ENCODE measurements around the gene DPPA5.
"Not testable (repeated sequence)": the region's sequence is repeated elsewhere in the genome, so short reads cannot be mapped to it uniquely, and the experiment has no call there.

DPPA5 gene

GRCh38 chr6:73367761-73368355 is 13.8 kb upstream of the DPPA5 start:
- no peak overlapping the region for H3K4me3 ChIP-seq (ENCODE audit: low read depth, low read length)

GRCh38 chr6:73364549-73364948 is 10.5 kb upstream of the DPPA5 start:
- DNase-seq (ENCODE audit: low read depth) = no peak
- no peak overlapping the region for H3K4me3 ChIP-seq (ENCODE audit: low read depth, low read length)

More at GRCh38 chr6:73367761-73368355, 13.8 kb upstream of the DPPA5 start:
- DNase-seq (ENCODE audit: low read depth) = no peak

- no peak overlapping the region for H3K4me3 ChIP-seq (ENCODE audit: low read depth, low read length)
- no peak for DNase-seq (ENCODE audit: low read depth)
These were observed 10.0 kb upstream of the DPPA5 start for GRCh38 chr6:73364121-73364520.

GRCh38 chr6:73363537-73363875 is 9.4 kb upstream of the DPPA5 start:
- DNase-seq (ENCODE audit: low read depth) = no peak
- H3K4me3 ChIP-seq (ENCODE audit: low read depth, low read length) = no peak overlapping the region

GRCh38 chr6:73362869-73363536 is 8.9 kb upstream of the DPPA5 start:
- H3K4me3 ChIP-seq (ENCODE audit: low read depth, low read length) = no peak overlapping the region
- DNase-seq (ENCODE audit: low read depth) = no peak

- DNase-seq (ENCODE audit: low read depth) = no peak
- no peak within 1 kb of the TSS for H3K4me3 ChIP-seq (ENCODE audit: low read depth, low read length)
These were observed 8.3 kb upstream of the DPPA5 start, which contains the start of gene KHDC3L for GRCh38 chr6:73362358-73362757. Gene KHDC3L (plus strand): TSS chr6:73362658. CDS start chr6:73362730, 72 bp downstream.

- no peak for DNase-seq (ENCODE audit: low read depth)
- H3K4me3 ChIP-seq (ENCODE audit: low read depth, low read length) = no peak overlapping the region
These were observed 4.8 kb downstream of the DPPA5 start for GRCh38 chr6:73349311-73349710.

- H3K4me3 ChIP-seq (ENCODE audit: low read depth, low read length) = no peak overlapping the region
- DNase-seq (ENCODE audit: low read depth) = no peak
These were observed 5.4 kb downstream of the DPPA5 start for GRCh38 chr6:73348550-73349204.

GRCh38 chr6:73343164-73343563 is 10.9 kb downstream of the DPPA5 start:
- DNase-seq (ENCODE audit: low read depth) = no peak
- H3K4me3 ChIP-seq (ENCODE audit: low read depth, low read length) = no peak overlapping the region

GRCh38 chr6:73342174-73342573 is 11.9 kb downstream of the DPPA5 start:
- H3K4me3 ChIP-seq (ENCODE audit: low read depth, low read length) = no peak overlapping the region
- no peak for DNase-seq (ENCODE audit: low read depth)

GRCh38 chr6:73341335-73341734 is 12.7 kb downstream of the DPPA5 start:
- no peak for DNase-seq (ENCODE audit: low read depth)
- H3K4me3 ChIP-seq (ENCODE audit: low read depth, low read length) = no peak overlapping the region

GRCh38 chr6:73340048-73340447 is 14.0 kb downstream of the DPPA5 start:
- DNase-seq (ENCODE audit: low read depth) = no peak
- no peak overlapping the region for H3K4me3 ChIP-seq (ENCODE audit: low read depth, low read length)

GRCh38 chr6:73339340-73339739 is 14.7 kb downstream of the DPPA5 start:
- H3K4me3 ChIP-seq (ENCODE audit: low read depth, low read length) = no peak overlapping the region
- DNase-seq (ENCODE audit: low read depth) = no peak

- H3K4me3 ChIP-seq (ENCODE audit: low read depth, low read length) = no peak overlapping the region
- DNase-seq (ENCODE audit: low read depth) = no peak
These were observed 24.9 kb downstream of the DPPA5 start for GRCh38 chr6:73329201-73329600.

- DNase-seq (ENCODE audit: low read depth) = no peak
- H3K4me3 ChIP-seq (ENCODE audit: low read depth, low read length) = no peak overlapping the region
These were observed 25.3 kb downstream of the DPPA5 start for GRCh38 chr6:73328790-73329189.

- no peak overlapping the region for H3K4me3 ChIP-seq (ENCODE audit: low read depth, low read length)
- no peak for DNase-seq (ENCODE audit: low read depth)
These were observed 28.4 kb downstream of the DPPA5 start for GRCh38 chr6:73325656-73326055.

- DNase-seq (ENCODE audit: low read depth) = no peak
- H3K4me3 ChIP-seq (ENCODE audit: low read depth, low read length) = no peak overlapping the region
These were observed 30.8 kb downstream of the DPPA5 start for GRCh38 chr6:73323323-73323722.

- no peak for DNase-seq (ENCODE audit: low read depth)
- peak overlapping the region; percentile 32 for H3K4me3 ChIP-seq (ENCODE audit: low read depth, low read length)
These were observed 39.2 kb downstream of the DPPA5 start for GRCh38 chr6:73314577-73315492.

GRCh38 chr6:73310503-73310845 is 43.6 kb downstream of the DPPA5 start:
- peak overlapping the region; percentile 73 for H3K4me3 ChIP-seq (ENCODE audit: low read depth, low read length)
- not testable (repeated sequence) for DNase-seq (ENCODE audit: low read depth)
